Right forelimb (tissue), 1 donor: ENCODE results near the gene SDK1.

Experiments used
- DNase-seq: peaks from one replicate; pipeline ENCODE4 v3.0.0-alpha.2; 2018

The SDK1 gene

GRCh38 chr7:3464900-3465622, 164.0 kb downstream of the SDK1 start:
- DNase-seq, result no peak

DNA sequence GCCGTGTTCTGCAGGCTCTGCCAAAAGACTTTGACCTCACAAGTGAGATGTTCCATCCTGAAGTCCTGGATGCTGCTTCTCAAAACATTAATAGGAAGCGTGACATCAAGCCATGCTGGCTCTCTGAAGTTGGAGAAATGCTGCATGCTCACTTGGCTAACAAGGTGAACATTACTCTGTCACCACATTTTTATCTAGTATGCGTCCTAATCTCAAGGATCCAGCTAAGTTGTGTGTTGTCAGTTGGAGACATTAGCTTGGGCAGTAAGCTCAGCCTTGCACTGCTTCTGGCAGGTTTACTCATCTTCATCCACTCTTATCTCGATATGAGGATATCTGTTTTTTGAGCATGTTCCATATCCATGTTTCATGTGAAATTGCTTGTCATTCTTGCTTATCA, 165.2 kb downstream of the SDK1 start:
- DNase-seq, result no peak

DNA sequence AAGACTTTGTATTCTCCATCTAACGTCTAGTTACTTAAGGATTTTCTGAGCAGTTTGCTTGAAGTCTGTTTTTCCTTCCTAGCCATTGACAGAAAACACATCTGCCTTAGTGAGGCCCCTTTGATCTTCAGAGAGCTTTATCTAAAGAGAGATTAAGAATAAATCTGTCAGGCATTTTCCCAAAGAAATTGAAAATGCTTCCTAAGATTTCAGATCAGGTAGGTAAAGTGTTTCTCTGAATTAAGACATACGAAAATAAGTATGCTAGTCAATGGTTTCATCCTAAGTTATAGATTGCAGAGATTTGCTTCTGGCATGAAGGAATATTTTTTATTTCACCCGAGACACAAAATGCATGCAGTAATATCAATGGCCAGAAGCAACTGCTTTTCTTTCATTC, 168.6 kb downstream of the SDK1 start:
- no peak for DNase-seq

DNA sequence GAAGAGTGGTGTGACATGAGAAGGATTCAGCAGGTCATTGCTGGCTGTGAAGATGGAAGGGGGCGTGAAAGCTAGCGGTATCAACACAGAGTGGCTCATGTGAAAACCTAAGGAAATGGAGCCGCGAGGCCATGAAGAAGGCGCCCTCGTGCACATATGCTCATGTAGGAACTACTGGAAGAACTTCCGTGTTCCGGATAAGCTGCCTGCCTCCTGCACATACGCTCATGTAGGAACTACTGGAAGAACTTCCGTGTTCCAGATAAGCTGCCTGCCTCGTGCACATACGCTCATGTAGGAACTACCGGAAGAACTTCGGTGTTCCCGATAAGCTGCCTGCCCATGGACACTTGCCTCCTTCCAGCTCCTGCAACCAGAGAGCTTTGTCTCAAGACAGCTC, 179.1 kb downstream of the SDK1 start:
- no peak for DNase-seq

DNA sequence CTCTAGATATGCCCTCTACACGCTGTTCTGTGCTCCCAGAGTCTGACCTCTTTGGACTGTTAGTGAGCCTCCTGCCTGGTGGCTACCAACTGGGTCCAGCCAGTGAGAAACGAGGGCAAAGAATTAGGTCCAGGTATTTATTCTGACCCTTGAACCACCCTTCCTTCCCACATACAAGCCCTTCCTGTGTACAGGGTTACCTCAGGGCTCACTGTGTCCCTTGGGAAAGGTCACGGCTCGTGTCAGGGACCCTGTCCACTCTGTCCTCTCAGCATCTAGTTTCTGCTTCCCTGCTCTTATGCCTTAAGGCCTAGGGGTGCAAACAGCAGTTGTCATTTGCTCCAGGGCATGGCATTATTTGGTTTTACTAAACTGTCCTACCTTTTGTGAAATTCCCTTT, 180.4 kb downstream of the SDK1 start:
- DNase-seq, result no peak

DNA sequence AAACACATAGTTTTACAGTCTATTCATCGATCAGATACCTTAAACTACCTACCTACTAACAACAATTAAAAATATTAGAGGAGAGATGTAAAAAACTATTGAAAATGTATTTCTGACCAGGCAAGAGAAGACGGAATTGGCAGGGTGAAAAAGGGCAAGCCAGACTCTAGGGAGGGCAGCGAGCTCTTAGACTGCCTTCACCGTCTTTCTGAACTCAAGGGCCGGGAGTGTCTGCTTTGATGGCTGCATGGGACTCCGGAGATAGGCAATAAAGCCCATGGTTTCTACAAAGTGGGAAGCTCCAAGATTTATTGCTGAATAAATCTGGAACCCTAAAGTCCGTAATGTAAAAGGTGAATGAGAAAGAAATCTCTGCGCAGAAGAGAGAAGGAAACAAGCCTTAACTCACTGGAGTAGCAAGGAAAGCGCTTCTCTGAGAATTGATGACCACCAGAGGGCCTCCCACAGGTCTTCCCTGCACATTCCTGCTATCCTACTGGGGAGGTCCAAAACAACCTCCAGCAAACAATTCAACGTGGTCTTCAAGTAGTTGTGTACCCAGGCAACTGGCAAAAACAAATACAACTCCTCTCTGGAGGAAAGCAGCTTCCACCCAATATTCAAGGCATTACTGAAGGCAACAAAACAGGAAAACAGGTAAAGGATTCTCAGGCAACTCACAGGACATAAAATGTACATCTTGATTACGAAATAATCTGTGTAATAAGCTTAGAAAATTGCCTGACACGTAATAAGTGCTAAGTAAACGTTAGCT, 181.3 kb downstream of the SDK1 start:
- peak; percentile 51 for DNase-seq

DNA sequence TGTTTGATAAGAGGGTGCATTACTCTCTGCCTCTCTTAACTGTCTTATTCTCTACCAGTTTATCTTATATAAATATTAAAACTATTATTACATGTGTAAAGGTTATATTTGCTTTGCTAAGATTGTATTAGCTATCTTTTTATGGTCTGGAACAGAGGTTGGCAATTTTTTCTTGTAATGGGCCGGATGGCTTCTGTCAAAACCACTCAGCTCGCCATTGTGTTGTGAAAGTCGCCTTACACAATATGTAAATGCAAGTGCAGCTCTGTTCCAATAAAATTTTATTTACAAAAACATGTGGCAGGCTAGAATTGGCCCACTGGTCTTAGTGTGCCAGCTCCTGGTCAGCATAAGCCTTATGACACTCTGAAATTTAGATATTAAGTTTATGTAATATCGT, 185.8 kb downstream of the SDK1 start:
- no peak for DNase-seq

GRCh38 chr7:3488829-3489228, 187.8 kb downstream of the SDK1 start:
- no peak for DNase-seq

GRCh38 chr7:3493499-3493898, 192.4 kb downstream of the SDK1 start:
- DNase-seq, result no peak

- no peak for DNase-seq
These were observed 193.9 kb downstream of the SDK1 start for GRCh38 chr7:3494947-3495346.

- DNase-seq, result no peak
These were observed 194.5 kb downstream of the SDK1 start for GRCh38 chr7:3495530-3495929.

DNA sequence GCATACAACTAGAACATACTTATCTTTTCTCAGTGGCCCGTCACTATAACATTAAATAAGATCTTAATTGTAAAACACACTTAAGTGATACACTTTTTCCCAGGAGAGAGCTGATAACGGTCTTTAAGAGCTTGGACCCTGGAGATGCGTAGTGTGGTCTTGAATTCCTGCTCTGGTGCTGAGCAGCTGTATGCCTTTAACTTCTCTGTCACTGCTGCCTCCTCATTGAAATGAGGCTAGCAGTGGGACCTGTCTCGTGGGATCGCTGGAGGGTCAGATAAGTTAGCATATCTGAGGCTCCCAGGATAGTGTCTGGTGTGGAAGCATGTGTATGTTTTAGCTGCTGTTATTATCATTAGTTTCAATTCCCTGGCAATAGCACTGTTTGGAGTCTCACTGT, 194.9 kb downstream of the SDK1 start:
- DNase-seq, result no peak

- no peak for DNase-seq
These were observed 196.7 kb downstream of the SDK1 start for GRCh38 chr7:3497796-3498195.

GRCh38 chr7:3501671-3502070, 200.6 kb downstream of the SDK1 start:
- no peak for DNase-seq

DNA sequence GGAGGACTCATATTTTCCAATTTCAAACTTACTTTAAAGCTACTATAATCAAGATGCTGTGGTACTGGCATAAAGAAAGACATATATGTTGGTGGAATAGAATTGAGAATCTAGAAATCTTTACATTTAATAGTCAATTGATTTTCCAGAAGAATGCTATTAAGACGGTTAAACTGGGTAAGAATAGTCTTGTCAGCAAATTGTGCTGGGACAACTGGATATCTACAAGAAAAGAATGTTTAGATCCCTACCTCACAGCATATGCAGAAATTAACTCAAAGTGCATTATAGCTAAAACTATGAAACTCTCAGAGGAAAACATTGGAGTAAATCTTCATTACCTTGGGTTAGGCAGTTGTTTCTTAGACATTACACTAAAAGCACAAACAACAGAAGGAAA, 203.3 kb downstream of the SDK1 start:
- no peak for DNase-seq

GRCh38 chr7:3510101-3511020, 209.3 kb downstream of the SDK1 start:
- DNase-seq, result no peak

DNA sequence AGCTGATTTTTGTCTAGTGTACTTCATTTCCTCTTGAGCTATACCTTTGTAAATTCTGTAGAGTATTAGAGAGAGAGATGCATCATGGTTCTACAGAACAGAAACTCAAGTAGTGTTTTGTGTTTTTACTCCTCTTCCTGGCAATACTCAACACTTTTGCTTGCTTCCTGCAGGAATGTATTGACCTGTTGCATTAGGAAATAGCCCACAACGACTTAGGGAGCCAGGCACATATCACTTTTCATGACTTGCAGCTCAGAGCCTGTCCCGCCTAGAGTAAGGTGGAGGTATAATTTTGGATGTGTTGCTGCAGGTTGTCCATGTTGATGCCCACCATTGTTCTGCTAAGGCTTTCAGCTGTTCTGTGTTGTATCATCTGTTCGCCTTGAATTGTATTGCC, 216.3 kb downstream of the SDK1 start:
- no peak for DNase-seq

- DNase-seq, result no peak
These were observed 217.5 kb downstream of the SDK1 start for GRCh38 chr7:3518546-3518945.

GRCh38 chr7:3520206-3520605, 219.2 kb downstream of the SDK1 start:
- no peak for DNase-seq

DNA sequence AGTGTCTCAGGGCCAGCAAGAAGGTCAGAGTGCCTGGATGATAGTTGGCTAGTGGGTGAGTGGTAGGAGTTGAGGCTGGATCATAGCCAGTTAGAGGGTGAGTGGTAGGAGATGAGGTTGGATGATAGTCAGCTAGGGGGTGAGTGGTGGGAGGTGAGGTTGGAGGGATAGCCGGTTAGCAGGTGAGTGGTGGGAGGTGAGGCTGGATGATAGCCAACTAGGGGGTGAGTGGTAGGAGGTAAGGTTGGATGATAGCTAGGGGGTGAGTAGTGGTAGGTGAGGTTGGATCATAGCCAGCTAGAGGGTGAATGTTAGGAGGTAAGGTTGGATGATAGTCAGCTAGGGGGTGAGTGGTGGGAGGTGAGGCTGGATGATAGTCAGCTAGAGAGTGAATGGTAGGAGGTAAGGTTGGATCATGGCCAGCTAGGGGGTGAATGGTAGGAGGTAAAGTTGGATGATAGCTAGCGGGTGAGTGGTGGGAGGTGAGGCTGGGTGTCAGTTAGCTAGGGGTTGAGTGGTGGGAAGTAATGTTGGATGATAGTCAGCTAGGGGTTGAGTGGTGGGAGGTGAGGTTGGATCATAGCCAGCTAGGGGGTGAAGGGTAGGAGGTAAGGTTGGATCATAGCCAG, 226.6 kb downstream of the SDK1 start:
- DNase-seq, result no peak

DNA sequence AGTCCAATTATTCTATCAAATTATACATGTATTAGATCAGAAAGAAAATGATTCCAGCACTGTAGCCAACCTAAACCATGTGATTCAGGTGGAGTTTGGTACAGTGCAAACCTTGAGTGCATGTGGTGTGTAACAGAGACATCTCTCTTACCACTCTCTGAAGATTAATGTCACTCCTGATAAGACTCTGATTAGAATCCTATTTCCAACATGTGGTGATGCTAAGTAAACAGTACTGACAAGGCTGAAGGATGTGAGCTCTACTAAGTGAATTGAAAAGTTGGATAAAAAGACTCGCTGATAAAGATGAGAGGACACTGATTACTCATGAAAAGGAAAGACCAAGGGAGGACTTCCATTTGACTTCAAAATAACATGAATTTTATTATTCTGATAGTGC, 232.0 kb downstream of the SDK1 start:
- DNase-seq, result no peak

DNA sequence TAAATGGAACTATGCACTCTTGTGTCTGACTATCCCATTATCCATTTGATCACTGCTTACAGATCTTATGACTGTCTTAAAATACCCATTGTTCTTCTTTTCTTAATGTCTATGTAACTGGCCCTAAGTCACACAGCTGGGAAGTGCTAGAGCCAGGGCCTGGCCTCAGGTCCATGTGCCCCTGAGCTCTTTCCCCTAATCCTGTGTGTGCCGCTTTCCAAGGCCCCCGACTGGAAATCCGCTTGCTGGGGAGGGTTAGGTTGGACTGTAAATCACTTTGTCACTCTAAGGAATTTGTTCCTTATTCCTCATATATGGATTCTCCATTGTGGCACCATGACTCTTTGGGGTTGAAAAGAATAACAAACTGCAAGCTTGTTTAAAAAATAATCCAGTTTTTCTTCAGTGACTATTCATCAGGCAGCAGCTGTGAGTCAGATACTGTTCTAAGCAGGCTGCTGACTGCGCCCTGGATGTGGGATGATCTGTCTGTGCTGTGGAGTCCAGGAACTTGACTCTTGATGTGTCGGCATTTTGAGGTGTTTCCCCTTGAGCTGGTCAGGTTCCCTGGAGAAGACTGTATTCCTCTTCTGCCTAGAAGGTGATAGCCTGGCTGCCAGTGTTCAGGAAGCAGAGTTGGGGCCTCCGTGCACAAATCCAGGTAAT, 236.3 kb downstream of the SDK1 start:
- no peak for DNase-seq

DNA sequence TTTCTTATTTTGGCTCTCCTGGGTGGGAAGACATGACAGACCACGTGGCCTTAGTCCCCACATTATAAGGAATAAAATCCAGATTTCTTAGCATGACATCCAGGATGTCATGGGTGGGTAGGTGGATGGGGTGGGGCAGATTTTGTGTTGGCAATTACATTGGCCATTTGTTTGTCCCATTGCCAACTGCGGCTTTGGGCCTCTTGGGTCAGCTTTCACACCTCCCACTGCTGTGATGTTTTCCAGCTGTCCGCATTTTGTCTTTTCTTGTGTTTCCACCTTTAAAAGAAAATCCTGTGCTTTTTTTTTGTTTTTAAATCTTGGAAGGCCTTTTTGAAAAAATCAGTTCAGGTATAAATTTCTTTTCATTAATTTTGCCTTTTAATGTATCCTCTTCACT, 237.0 kb downstream of the SDK1 start:
- DNase-seq, result no peak
